Panc1 (cell line): Measurements from ENCODE around the gene ANKRD65. TPM values are rescaled to one million over a fixed set of nuclear protein-coding genes. Genes with fewer than 3 reads are reported as not detected.

Source experiments
- ATAC-seq: fragments of 200-7000 bp; cut with Tn5 transposase; 2 replicates; pipeline ENCODE4 v1.9.1; 2020; ENCODE audit warnings: mild to moderate bottlenecking, moderate library complexity
- BruUV-seq: library from RNA; stranded (reverse); fragments of 400-500 nt; replicated peaks from 2 replicates; lab custom pipeline; 2021; lab: Mats Ljungman, UMichigan
- CTCF ChIA-PET: fragments of 300-600 bp; sonication (Branson Sonifier 250); formaldehyde crosslinking; loops from one replicate; lab custom pipeline; 2022; ENCODE audit warnings: antibody characterized with exemption; lab: Charles Lee
- POLR2A ChIA-PET: fragments of 300-600 bp; sonication (Branson Sonifier 250); formaldehyde crosslinking; loops from one replicate; lab custom pipeline; 2022; ENCODE audit warnings: antibody characterized with exemption; lab: Charles Lee
- DNase-seq: peaks from one replicate; pipeline ENCODE4 v3.0.0-alpha.2; 2010; ENCODE audit warnings: low read depth, low spot score
- H3K27ac ChIP-seq: 2 replicates; pipeline ENCODE4 v1.5.1; 2011; ENCODE audit warnings: mild to moderate bottlenecking, low read length, inconsistent platforms
- H3K27me3 ChIP-seq: fragments of 200-500 bp; sonication (Bioruptor generic); 2 replicates; pipeline ENCODE4 v1.6.0; 2014; ENCODE audit warnings: low read length, inconsistent platforms; ENCODE audit not compliant: control insufficient read depth, insufficient read depth
- H3K36me3 ChIP-seq: fragments of 200-500 bp; sonication (Bioruptor generic); 2 replicates; pipeline ENCODE4 v1.5.1; 2014; ENCODE audit warnings: inconsistent platforms, mild to moderate bottlenecking, low read length, moderate library complexity; ENCODE audit not compliant: control insufficient read depth, insufficient read depth
- H3K4me1 ChIP-seq: 2 replicates; pipeline ENCODE4 v1.5.1; 2011; ENCODE audit warnings: inconsistent platforms, mild to moderate bottlenecking, low read length, moderate library complexity; ENCODE audit not compliant: control insufficient read depth, insufficient read depth
- H3K4me3 ChIP-seq, 2 experiments: 2 replicates each; pipeline ENCODE4 v1.5.1; 2011 to 2012; ENCODE audit warnings: low read depth in 2 of 2, low read length in 2 of 2, mild to moderate bottlenecking in 2 of 2, inconsistent platforms in 1 of 2, moderate library complexity in 1 of 2
- H3K9me3 ChIP-seq: fragments of 200-500 bp; sonication (Bioruptor generic); 2 replicates; pipeline ENCODE4 v1.5.1; 2014; ENCODE audit warnings: low read depth, mild to moderate bottlenecking, inconsistent platforms, low read length, moderate library complexity; ENCODE audit not compliant: control insufficient read depth, insufficient read depth
- POLR2AphosphoS5 ChIP-seq: IDR thresholded peaks from 2 replicates; pipeline ENCODE4 v1.6.1; 2012; ENCODE audit warnings: mild to moderate bottlenecking, low read depth, low read length, moderate library complexity
- REST ChIP-seq, 2 experiments: IDR thresholded peaks; 2 replicates each; pipeline ENCODE4 v1.6.1; 2011 to 2012; ENCODE audit warnings: low read depth in 2 of 2, control low read depth in 1 of 2, low read length in 1 of 2, mild to moderate bottlenecking in 1 of 2, moderate library complexity in 1 of 2; ENCODE audit not compliant: insufficient read depth in 1 of 2
- SIN3A ChIP-seq: IDR thresholded peaks from 2 replicates; pipeline ENCODE4 v1.6.1; 2012; ENCODE audit warnings: low read depth, mild to moderate bottlenecking, low read length, moderate library complexity, borderline replicate concordance; ENCODE audit not compliant: insufficient read depth
- TCF7L2 ChIP-seq: IDR thresholded peaks from 2 replicates; pipeline ENCODE4 v1.6.1; 2011; ENCODE audit warnings: mild to moderate bottlenecking, low read depth, low read length, inconsistent platforms
- in situ Hi-C: cut with HindIII; loops from 2 replicates; pipeline ENCODE4 v1.10.0; 2016; ENCODE audit warnings: low sequenced_read_pairs, low pct_unique_long_range_greater_than_20kb
- intact Hi-C: fragments of 100-400 bp; cut with micrococcal nuclease; formaldehyde crosslinking; loops from one replicate; pipeline ENCODE4 v1.10.0; 2022; ENCODE audit not compliant: unreplicated experiment
- total RNA-seq: library from RNA; stranded (reverse); gene quantifications from one replicate; pipeline ENCODE4 v1.2.1, GENCODE V29; 2021; ENCODE audit not compliant: unreplicated experiment
- TF ChIP-seq, protein P1 (sequence below): fragments of 450-650 bp; IDR thresholded peaks from 2 replicates; pipeline ENCODE4 v1.5.1; 2017; ENCODE audit warnings: mild to moderate bottlenecking

ANKRD65 gene
- total RNA-seq, 1 experiment from 2014 or later, result 1.9 TPM

DNA sequence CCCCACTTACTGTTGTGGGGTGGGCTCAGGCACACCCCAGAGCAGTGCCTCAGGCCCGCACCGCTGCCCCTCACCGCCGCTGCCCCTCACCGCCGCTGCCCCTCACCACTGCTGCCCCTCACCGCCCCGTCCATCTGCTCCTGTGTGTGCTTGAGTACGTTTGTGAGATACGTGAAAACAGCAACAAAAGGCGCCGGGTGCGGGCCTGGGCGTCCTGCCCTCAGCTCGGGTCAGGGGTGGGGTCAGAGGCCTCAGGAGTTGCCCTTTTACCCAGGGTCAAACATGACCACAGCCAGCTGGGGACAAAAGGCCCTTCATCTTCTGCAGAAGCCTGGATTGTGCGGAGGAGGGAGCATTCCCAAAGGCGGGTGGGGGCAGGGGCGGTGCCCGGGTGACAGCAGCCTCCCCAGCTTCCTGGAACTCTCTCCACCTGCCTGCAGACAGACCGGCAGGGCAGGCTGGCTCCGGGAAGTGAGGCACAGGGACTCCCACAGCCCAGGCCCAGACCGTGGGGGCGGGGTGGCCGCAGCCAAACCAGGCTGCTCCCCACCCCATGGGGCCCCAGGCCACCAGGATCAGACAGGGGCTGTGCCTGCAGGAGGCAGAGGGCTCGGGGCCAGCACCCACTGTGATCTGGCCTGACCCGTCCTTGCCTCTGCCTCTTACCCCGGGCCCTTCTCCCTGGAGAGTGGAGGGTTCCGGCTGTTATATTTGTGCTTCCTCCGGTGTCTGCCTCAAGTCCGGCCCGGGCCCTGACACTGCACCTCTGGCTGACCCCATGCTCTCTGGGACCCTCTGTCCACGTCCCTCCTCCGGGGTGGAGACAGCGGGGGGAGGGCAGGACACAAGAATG lies 12.1 kb upstream of the ANKRD65 start:
- Histone ChIP-seq H3K4me3 (peak overlapping the region; percentile 45 to 76), H3K27me3 (no peaks in the 10 kb centered on the region), H3K9me3 (no peaks in the 10 kb centered on the region)

More for the DNA sequence above, 12.1 kb upstream of the ANKRD65 start:
- Histone ChIP-seq H3K27ac (peak overlapping the region; percentile 99), H3K36me3 (no peaks in the 10 kb centered on the region), H3K4me1 (peaks cover 71% of the 10 kb centered on the region)
- in situ Hi-C loops, result no loop called here
- TF ChIP-seq, protein P1, sequence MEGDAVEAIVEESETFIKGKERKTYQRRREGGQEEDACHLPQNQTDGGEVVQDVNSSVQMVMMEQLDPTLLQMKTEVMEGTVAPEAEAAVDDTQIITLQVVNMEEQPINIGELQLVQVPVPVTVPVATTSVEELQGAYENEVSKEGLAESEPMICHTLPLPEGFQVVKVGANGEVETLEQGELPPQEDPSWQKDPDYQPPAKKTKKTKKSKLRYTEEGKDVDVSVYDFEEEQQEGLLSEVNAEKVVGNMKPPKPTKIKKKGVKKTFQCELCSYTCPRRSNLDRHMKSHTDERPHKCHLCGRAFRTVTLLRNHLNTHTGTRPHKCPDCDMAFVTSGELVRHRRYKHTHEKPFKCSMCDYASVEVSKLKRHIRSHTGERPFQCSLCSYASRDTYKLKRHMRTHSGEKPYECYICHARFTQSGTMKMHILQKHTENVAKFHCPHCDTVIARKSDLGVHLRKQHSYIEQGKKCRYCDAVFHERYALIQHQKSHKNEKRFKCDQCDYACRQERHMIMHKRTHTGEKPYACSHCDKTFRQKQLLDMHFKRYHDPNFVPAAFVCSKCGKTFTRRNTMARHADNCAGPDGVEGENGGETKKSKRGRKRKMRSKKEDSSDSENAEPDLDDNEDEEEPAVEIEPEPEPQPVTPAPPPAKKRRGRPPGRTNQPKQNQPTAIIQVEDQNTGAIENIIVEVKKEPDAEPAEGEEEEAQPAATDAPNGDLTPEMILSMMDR, result no peak
- TF ChIP-seq REST (IDR thresholded peaks at IDR 0.05; ENCODE audit: insufficient read depth in 1 of 2, low read depth in 2 of 2, low read length in 1 of 2), result peak in 1 of 2 experiments; percentile 69; a peak in 1 of 4 replicates
- TF ChIP-seq SIN3A, result peak; percentile 90; the same call in 1 of the 2 replicates
- peak; percentile 79 for TF ChIP-seq TCF7L2
- peak; percentile 88 for TF ChIP-seq POLR2AphosphoS5
- POLR2A ChIA-PET, result interaction anchor here (0.5 to 0.6 kb wide), 2 partner anchors 125 to 476 kb away, joined by 4 to 11 read pairs; no protein-coding TSS in a partner anchor
- BruUV-seq, result no TSS peak
- peak; percentile 46 for ATAC-seq
- no peak for DNase-seq
- intact Hi-C loops, result no loop called here
- CTCF ChIA-PET, result interaction anchor here (0.8 kb wide), 1 partner anchor 8 kb away, joined by 3 read pairs; no protein-coding TSS in a partner anchor
